ENCODE data around the gene COL28A1.

COL28A1 gene

GRCh38 chr7:7323921-7324320 is 211.8 kb downstream of the COL28A1 start:
- DNase-seq: no peak

GRCh38 chr7:7323352-7323751 is 212.3 kb downstream of the COL28A1 start:
- no peak for DNase-seq

- no peak for DNase-seq
Observed at GRCh38 chr7:7321681-7322080, 214.0 kb downstream of the COL28A1 start.

GRCh38 chr7:7318601-7319000 is 217.1 kb downstream of the COL28A1 start:
- no peak for DNase-seq

GRCh38 chr7:7317850-7318249 is 217.8 kb downstream of the COL28A1 start:
- DNase-seq: no peak

GRCh38 chr7:7315851-7316250 is 219.8 kb downstream of the COL28A1 start:
- DNase-seq: no peak

GRCh38 chr7:7312323-7312722 is 223.3 kb downstream of the COL28A1 start:
- DNase-seq: no peak

GRCh38 chr7:7311001-7311400 is 224.7 kb downstream of the COL28A1 start:
- DNase-seq: no peak

GRCh38 chr7:7309203-7309602 is 226.5 kb downstream of the COL28A1 start:
- no peak for DNase-seq
